Peyer's patch (tissue), 4 donors: Measurements from ENCODE around the gene SYNDIG1L.

Experiments
- CTCF ChIP-seq, 6 experiments: fragments of 450-650 bp in 4 of 6; fragments of 200-600 bp in 2 of 6; sonication (generic) in 1 of 6; IDR thresholded peaks; one replicate each; pipeline ENCODE4 v1.5.1; 2017 to 2019; ENCODE audit warnings: antibody characterized with exemption in 6 of 6, mild to moderate bottlenecking in 3 of 6, moderate library complexity in 1 of 6
- POLR2A ChIP-seq, 2 donors: fragments of 450-650 bp; IDR thresholded peaks; one replicate each; pipeline ENCODE4 v1.5.1; 2017; ENCODE audit warnings: antibody characterized with exemption in 2 of 2, mild to moderate bottlenecking in 2 of 2, moderate library complexity in 2 of 2

GRCh38 chr14:74411671-74412070, 14.3 kb downstream of the SYNDIG1L start:
- TF ChIP-seq CTCF (IDR thresholded peaks at IDR 0.05) (no peak), POLR2A (IDR thresholded peaks at IDR 0.05) (no peak)
